ENCODE results near the gene ZPR1.

- TF ChIP-seq, protein P1, sequence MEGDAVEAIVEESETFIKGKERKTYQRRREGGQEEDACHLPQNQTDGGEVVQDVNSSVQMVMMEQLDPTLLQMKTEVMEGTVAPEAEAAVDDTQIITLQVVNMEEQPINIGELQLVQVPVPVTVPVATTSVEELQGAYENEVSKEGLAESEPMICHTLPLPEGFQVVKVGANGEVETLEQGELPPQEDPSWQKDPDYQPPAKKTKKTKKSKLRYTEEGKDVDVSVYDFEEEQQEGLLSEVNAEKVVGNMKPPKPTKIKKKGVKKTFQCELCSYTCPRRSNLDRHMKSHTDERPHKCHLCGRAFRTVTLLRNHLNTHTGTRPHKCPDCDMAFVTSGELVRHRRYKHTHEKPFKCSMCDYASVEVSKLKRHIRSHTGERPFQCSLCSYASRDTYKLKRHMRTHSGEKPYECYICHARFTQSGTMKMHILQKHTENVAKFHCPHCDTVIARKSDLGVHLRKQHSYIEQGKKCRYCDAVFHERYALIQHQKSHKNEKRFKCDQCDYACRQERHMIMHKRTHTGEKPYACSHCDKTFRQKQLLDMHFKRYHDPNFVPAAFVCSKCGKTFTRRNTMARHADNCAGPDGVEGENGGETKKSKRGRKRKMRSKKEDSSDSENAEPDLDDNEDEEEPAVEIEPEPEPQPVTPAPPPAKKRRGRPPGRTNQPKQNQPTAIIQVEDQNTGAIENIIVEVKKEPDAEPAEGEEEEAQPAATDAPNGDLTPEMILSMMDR (IDR thresholded peaks at IDR 0.05; ENCODE audit: poor library complexity, severe bottlenecking): no peak
- TF ChIP-seq POLR2AphosphoS5 (IDR thresholded peaks at IDR 0.05): no peak
- TF ChIP-seq TAF1 (IDR thresholded peaks at IDR 0.05; ENCODE audit: low read depth): no peak
- TF ChIP-seq SMC3 (conservative IDR thresholded peaks at IDR 0.05; ENCODE audit: poor library complexity): no peak
- no peak for TF ChIP-seq EP300 (conservative IDR thresholded peaks at IDR 0.05; ENCODE audit: poor library complexity, severe bottlenecking)
- TF ChIP-seq MXI1 (conservative IDR thresholded peaks at IDR 0.05; ENCODE audit: poor library complexity, severe bottlenecking): no peak
Observed at GRCh38 chr11:116787436-116787785, 412 bp downstream of the ZPR1 start.
